Spleen (tissue), 11 donors: ENCODE measurements around the gene SYCE3. TPM values are rescaled to one million over a fixed set of nuclear protein-coding genes. Genes with fewer than 3 reads are reported as not detected.

Source experiments
- DNase-seq: peaks from one replicate; pipeline ENCODE4 v3.0.0-alpha.2; 2020
- H3K27ac ChIP-seq, 8 donors: fragments of 200-600 bp; sonication (generic) in 7 of 8; 1 replicate in 4 of 8; 2 replicates in 4 of 8; pipeline versions ENCODE4 v1.5.0 to v1.8.0; 2016 to 2021; ENCODE audit warnings: inconsistent platforms in 4 of 8, mild to moderate bottlenecking in 4 of 8, moderate library complexity in 1 of 8
- H3K27me3 ChIP-seq, 7 donors: fragments of 200-600 bp; sonication (generic) in 6 of 7; replicated peaks in 1 of 7; 1 replicate in 4 of 7; 2 replicates in 3 of 7; pipeline versions ENCODE4 v1.5.0 to v1.8.0; 2016 to 2021; ENCODE audit warnings: inconsistent platforms in 3 of 7, mild to moderate bottlenecking in 1 of 7
- H3K36me3 ChIP-seq, 6 donors: fragments of 200-600 bp; sonication (generic) in 5 of 6; 1 replicate in 4 of 6; 2 replicates in 2 of 6; pipeline versions ENCODE4 v1.5.0 to v1.8.0; 2016 to 2021; ENCODE audit warnings: inconsistent platforms in 2 of 6
- H3K4me1 ChIP-seq, 6 donors: fragments of 200-600 bp; sonication (generic) in 5 of 6; 1 replicate in 3 of 6; 2 replicates in 3 of 6; pipeline versions ENCODE4 v1.5.0 to v1.8.0; 2016 to 2021; ENCODE audit warnings: inconsistent platforms in 3 of 6
- H3K4me3 ChIP-seq, 8 donors: fragments of 200-600 bp; sonication (generic) in 7 of 8; 1 replicate in 4 of 8; 2 replicates in 4 of 8; pipeline versions ENCODE4 v1.5.0 to v1.8.0; 2016 to 2021; ENCODE audit warnings: inconsistent platforms in 4 of 8, mild to moderate bottlenecking in 4 of 8, moderate library complexity in 2 of 8
- H3K9me3 ChIP-seq, 8 donors: fragments of 200-600 bp; sonication (generic) in 7 of 8; 1 replicate in 4 of 8; 2 replicates in 4 of 8; pipeline versions ENCODE4 v1.5.0 to v1.8.0; 2016 to 2021; ENCODE audit warnings: inconsistent platforms in 4 of 8
- POLR2A ChIP-seq, 3 donors: fragments of 450-650 bp; IDR thresholded peaks; one replicate each; pipeline ENCODE4 v1.5.1; 2017; ENCODE audit warnings: antibody characterized with exemption in 3 of 3, mild to moderate bottlenecking in 1 of 3
- POLR2AphosphoS5 ChIP-seq, 3 donors: sonication (generic); formaldehyde crosslinking; IDR thresholded peaks; one replicate each; pipeline ENCODE4 v1.5.1; 2017; ENCODE audit warnings: antibody characterized with exemption in 3 of 3
- WGBS, 5 donors: extraction: QIAGEN DNeasy Blood & Tissue Kit in 3 of 5; methylation state at CpG; one replicate each; pipeline versions ENCODE4 v1.1.5 to v1.1.7; 2013 to 2018; 5-methylcytosine and 5-hydroxymethylcytosine counted together
- intact Hi-C: fragments of 100-400 bp; cut with DNase I; formaldehyde crosslinking; loops from one replicate; pipeline ENCODE4 v1.15.0; 2023; ENCODE audit warnings: low total_unique reads
- polyA plus RNA-seq, 3 donors: library from polyadenylated mRNA; stranded (reverse); fragments of 200-250 nt; gene quantifications; one replicate each; pipeline ENCODE4 v1.2.1, GENCODE V29; 2013
- total RNA-seq, 7 donors: library from RNA; depleted of rRNA in 3 of 7; stranded (reverse); fragments of >200 nt in 3 of 7; fragmentation: NEBNext Ultra II Directional in 4 of 7; extraction: Animal tissue kit (Norgen Biotek cat#: 25700) in 4 of 7; gene quantifications; one replicate each; pipeline versions ENCODE4 v1.1.0 to v1.2.1, GENCODE V29; 2016 to 2021
- TF ChIP-seq, protein P1 (sequence below), 11 experiments: fragments of 200-600 bp in 7 of 11; fragments of 450-650 bp in 4 of 11; sonication (generic) in 4 of 11; IDR thresholded peaks in 8 of 11; conservative IDR thresholded peaks in 3 of 11; 1 replicate in 7 of 11; 2 replicates in 4 of 11; pipeline versions ENCODE4 v1.4.0 to v1.8.0; 2016 to 2021; ENCODE audit warnings: antibody characterized with exemption in 11 of 11, inconsistent platforms in 4 of 11, mild to moderate bottlenecking in 1 of 11
- donor health status: healthy with polysubstance abuse.
- donor health status: DM: no; HTN: no; CAD: no; lungs with moderate emphysema.
- donor health status: DM: no; HTN: no; CAD: no.
- donor health status: Bipolar disorder and iron deficiency.
- donor health status: healthy.
- donor health status: DM: no; HTN: no; CAD: no.
- donor health status: DM: yes; HTN: yes; CAD: no.

Gene SYCE3
- total and polyA plus RNA-seq, 10 donors, result 0.50 to 3.0 TPM; not detected in 8

DNA sequence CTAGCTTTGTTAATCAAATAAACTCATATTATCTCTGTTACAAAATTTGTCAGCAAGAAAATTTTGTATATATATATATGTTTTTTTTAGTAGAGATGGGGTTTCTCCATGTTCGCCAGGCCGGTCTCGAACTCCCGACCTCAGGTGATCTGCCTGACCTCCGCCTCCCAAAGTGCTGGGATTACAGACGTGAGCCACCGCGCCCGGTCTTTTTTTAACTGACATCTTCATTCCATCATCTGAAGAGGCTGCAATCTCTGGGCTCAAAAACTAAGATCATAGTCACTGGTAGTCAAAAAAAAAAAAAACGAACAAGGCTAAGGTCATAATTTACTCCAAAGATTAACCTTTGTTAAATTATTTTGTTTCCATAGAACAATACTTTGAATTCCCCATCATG lies 22.3 kb downstream of the SYCE3 start:
- no peaks in the 10 kb centered on the region for H3K9me3 ChIP-seq
- H3K27ac ChIP-seq, result peak overlapping the region; percentile 89 to 100 (median 98)
- DNase-seq, result peak; percentile 72
- H3K4me1 ChIP-seq, result peaks cover 37 to 100% (median 64%) of the 10 kb centered on the region in 6 donors
- TF ChIP-seq POLR2AphosphoS5 (IDR thresholded peaks at IDR 0.05) (no peak), POLR2A (IDR thresholded peaks at IDR 0.05) (no peak)
- TF ChIP-seq, protein P1, sequence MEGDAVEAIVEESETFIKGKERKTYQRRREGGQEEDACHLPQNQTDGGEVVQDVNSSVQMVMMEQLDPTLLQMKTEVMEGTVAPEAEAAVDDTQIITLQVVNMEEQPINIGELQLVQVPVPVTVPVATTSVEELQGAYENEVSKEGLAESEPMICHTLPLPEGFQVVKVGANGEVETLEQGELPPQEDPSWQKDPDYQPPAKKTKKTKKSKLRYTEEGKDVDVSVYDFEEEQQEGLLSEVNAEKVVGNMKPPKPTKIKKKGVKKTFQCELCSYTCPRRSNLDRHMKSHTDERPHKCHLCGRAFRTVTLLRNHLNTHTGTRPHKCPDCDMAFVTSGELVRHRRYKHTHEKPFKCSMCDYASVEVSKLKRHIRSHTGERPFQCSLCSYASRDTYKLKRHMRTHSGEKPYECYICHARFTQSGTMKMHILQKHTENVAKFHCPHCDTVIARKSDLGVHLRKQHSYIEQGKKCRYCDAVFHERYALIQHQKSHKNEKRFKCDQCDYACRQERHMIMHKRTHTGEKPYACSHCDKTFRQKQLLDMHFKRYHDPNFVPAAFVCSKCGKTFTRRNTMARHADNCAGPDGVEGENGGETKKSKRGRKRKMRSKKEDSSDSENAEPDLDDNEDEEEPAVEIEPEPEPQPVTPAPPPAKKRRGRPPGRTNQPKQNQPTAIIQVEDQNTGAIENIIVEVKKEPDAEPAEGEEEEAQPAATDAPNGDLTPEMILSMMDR (IDR thresholded peaks at IDR 0.05 in 8 of 11, conservative IDR thresholded peaks at IDR 0.05 in 3 of 11), result no peak
- H3K27me3 ChIP-seq, result no peaks in the 10 kb centered on the region
- intact Hi-C loops, result no loop called here
- peak overlapping the region in 1 of 8 donors; percentile 59 for H3K4me3 ChIP-seq
- WGBS, 5 donors, result 68 to 80% (median 71%) methylated on average over 10 of the region's 10 CpGs
- no peaks in the 10 kb centered on the region for H3K36me3 ChIP-seq

DNA sequence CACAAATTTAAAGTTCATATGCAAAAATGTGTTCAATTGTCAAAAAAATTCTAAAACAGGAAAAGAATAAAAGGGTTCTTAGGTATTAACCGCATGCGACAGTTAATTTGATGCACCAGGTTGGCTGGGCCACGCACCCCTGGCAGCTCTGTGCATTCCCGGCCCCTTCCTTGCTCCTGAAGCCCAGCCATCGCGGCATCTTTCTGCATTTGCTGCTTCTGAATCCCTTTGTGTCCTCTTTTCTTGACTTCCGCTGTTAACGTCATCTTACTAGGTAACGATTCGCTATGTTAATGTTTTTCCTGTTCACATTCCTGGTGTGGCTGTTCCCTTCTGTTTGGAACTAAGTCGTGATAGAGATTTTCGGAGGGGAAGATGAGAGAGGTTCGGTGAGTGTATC lies 25.0 kb downstream of the SYCE3 start:
- TF ChIP-seq, protein P1 (IDR thresholded peaks at IDR 0.05 in 8 of 11, conservative IDR thresholded peaks at IDR 0.05 in 3 of 11), result no peak
- TF ChIP-seq POLR2A (IDR thresholded peaks at IDR 0.05) (no peak), POLR2AphosphoS5 (IDR thresholded peaks at IDR 0.05) (no peak)
- DNase-seq, result peak; percentile 64
- no peaks in the 10 kb centered on the region for H3K9me3 ChIP-seq
- H3K36me3 ChIP-seq, result no peaks in the 10 kb centered on the region
- H3K27ac ChIP-seq, result peak overlapping the region; percentile 89 to 100 (median 98)
- H3K4me3 ChIP-seq, result peak overlapping the region in 1 of 8 donors; percentile 59
- 80 to 89% (median 86%) methylated on average over 13 of the region's 13 CpGs for WGBS, 5 donors
- intact Hi-C loops, result no loop called here
- peaks cover 30 to 100% (median 61%) of the 10 kb centered on the region in 6 donors for H3K4me1 ChIP-seq
- no peaks in the 10 kb centered on the region for H3K27me3 ChIP-seq

DNA sequence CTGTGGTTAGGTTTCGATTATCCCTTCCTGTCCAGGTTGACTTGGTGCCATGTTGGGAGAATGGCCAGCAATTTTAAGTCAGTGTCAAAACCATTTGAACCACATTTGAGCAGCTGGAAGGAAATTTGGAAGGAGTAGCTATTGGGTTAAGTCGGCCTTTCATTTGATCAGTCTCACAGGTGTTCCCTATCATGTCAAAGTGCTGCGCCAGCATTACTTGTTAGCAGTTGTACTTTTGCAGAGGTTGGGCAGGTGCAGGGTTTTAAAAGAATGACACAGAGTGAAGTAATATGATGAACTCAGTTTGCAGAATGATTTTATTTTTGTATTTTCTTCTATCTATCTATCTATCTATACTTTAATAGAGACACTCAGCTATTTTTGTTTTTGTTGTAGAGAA lies 26.5 kb downstream of the SYCE3 start:
- no peak for DNase-seq
- Histone ChIP-seq H3K4me1 (peaks cover 27 to 100% (median 72%) of the 10 kb centered on the region in 6 donors), H3K27ac (peak overlapping the region in 5 of 8 donors; percentile 40 to 100 (median 99)), H3K4me3 (no peak overlapping the region), H3K9me3 (no peaks in the 10 kb centered on the region), H3K27me3 (no peaks in the 10 kb centered on the region), H3K36me3 (no peaks in the 10 kb centered on the region)
- intact Hi-C loops, result no loop called here
- WGBS, 5 donors, result 71 to 89% (median 82%) methylated on average over 3 of the region's 3 CpGs
- TF ChIP-seq, protein P1 (IDR thresholded peaks at IDR 0.05 in 8 of 11, conservative IDR thresholded peaks at IDR 0.05 in 3 of 11), result no peak

DNA sequence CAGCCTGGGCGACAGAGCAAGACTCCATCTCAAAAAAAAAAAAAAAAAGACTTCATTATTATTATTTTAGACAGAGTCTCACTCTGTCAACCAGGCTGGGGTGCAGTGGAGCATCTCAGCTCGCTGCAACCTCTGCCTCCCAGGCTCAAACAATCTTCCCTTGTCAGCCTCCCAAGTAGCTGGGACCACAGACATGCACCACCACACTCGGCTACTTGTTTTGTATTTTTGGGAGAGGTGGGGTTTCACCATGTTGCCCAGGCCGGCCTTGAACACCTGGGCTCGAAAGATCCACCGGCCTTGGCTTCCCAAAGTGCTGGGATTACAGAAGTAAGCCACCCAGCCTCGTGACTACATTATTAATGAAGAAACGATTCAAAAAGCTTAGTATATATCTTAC lies 27.6 kb downstream of the SYCE3 start:
- no peaks in the 10 kb centered on the region for H3K36me3 ChIP-seq
- TF ChIP-seq POLR2AphosphoS5 (IDR thresholded peaks at IDR 0.05), result peak in 1 of 3 donors; percentile 13
- TF ChIP-seq, protein P1 (IDR thresholded peaks at IDR 0.05 in 8 of 11, conservative IDR thresholded peaks at IDR 0.05 in 3 of 11), result no peak
- TF ChIP-seq POLR2A (IDR thresholded peaks at IDR 0.05), result no peak
- no peak for DNase-seq
- WGBS, 5 donors, result 65 to 82% (median 73%) methylated on average over 7 to 8 of the region's 8 CpGs
- H3K4me1 ChIP-seq, result peaks cover 24 to 100% (median 72%) of the 10 kb centered on the region in 6 donors
- H3K4me3 ChIP-seq, result no peak overlapping the region
- intact Hi-C loops, result no loop called here
- H3K27me3 ChIP-seq, result no peaks in the 10 kb centered on the region
- no peaks in the 10 kb centered on the region for H3K9me3 ChIP-seq
- peak overlapping the region; percentile 40 to 100 (median 99) for H3K27ac ChIP-seq
